HG02588 (cell line): ENCODE measurements around the gene OR2H1.

Experiments used
- ATAC-seq: cut with Tn5 transposase; IDR thresholded peaks from one replicate; pipeline ENCODE4 v1.9.1; 2021; ENCODE audit warnings: mild to moderate bottlenecking, moderate library complexity; ENCODE audit not compliant: unreplicated experiment

The OR2H1 gene

DNA sequence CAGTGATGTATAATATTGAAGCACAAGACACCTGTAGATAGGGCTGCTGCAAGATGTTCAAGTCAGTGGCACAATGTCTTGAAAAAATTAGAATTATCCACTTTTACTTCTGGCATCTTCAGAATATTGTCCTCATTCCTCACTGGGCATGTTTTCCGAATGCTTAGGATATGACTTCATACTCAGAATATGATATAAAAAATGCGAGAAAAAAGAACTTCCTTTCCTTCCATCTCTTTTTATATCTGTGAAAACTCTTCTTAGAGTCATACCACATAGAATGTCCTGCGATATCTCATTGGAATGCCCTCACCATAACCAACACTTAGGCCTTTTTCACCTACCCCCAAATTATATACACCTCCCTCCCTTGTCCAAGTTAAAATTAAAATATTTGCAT is 26.2 kb downstream of the OR2H1 start:
- ATAC-seq, result no peak

DNA sequence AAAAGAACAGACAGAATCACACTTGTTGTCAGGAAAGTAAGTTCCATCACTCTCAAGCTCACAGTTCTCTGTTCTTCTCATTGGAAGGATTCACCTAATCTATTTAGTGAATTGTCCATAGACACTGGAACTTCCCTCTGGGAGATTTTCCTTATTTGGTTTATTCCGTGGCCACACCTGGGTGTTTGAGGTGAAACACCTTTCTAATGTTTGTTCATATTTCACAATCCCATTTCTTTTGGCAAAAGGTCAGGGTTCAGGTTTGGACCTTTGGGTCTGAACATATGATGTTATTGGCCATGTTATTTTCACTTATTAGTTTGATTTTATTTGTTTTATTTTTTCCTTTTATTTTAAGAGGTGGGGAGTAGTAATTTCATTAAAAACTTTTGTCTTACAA is 26.8 kb downstream of the OR2H1 start:
- no peak for ATAC-seq

DNA sequence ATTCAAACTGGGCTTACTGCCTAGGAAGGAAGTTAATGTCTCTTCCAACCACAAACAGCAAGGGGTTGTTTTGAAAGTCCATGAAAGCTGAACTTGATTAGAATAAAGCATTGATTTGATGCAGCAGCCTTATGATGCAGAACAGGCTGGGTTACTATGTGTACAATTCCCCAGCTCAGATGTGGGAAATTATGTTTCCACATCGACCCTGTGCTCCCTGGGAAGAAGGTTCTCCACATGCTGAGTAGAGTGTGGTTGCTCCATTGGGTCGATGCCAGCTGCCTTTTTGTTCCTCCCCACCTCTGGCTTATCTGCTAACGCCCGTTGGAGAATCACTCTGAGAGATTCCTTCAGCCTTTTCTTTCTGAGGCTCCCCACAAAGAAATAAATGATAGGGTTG is 29.6 kb downstream of the OR2H1 start:
- ATAC-seq, result no peak

DNA sequence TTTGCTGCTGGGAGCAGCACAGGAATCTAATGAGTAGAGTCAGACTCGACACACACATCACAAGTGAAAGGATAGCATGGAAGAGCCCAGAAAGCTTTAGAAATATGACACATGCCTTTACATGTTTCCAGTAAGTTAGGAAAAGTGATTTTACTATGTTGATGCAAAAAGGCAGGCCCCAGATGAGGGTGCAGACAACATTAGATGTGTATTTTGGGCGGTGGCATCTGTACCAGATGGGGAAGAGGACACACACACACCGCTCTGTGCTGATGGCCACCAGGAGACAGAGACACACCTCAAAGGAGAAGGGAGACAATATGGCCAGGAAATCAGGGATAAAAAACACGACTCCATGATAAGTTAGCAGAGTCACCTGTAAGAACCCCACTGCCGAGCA is 30.2 kb downstream of the OR2H1 start:
- no peak for ATAC-seq

DNA sequence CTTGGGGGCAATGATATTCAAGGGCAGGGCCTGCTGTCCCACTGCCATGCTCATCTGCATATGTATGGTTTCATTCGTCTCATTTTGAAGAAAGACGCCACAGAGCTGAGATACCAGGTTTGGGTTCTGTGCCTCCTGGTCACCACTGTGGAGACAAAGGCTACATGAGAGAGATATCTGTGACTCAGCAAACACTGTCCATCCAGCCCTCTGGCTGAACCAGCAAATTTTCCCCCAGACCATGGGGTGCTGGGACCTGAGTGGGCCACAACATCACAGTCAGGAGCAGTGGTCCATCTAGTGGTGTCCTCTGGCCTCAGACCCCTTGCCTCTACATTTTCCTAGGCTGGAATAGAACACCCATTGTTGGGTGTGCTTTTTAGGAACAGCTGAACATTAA is 30.7 kb downstream of the OR2H1 start, which contains the start of gene MAS1L:
Gene MAS1L (minus strand): TSS at position 297 of the 400 bp plus-strand sequence. CDS start 54 bp downstream, at position 243.
- no peak for ATAC-seq

DNA sequence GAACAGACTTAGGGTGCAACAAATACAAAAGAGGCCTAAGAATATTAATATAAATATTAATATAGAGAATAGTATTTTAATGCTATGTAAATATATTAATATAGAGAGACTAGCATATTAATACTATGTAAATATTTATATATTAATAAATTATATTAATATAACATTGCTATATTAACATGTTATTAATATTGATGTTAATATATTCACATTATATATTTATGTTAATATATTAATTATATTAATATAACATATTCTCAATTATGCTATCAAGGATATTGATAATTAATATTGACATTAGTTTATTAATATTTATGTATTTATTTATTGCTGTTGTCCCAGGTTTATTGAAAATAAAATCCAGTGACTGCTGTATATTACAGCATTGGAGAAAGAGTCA is 31.9 kb downstream of the OR2H1 start:
- ATAC-seq, result no peak

DNA sequence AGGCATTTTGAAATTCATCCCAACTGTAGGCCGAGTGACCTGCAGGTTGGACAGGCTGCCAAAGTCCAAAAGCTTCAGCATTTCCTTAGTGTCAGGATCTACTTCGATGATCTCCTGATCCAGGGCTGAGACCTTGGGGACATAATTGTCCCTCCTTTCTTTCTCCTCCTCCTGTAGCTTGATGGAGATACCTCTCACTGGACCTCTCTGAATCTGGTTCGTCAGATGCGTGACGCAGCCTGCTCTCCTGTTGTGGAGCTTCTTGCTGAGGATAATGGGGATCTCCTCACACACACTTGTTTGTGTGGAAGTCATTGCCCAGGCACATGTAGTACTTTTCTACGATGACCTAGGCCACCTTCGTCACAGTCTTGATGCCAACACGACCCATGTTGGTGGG is 32.3 kb downstream of the OR2H1 start:
- ATAC-seq, result no peak

DNA sequence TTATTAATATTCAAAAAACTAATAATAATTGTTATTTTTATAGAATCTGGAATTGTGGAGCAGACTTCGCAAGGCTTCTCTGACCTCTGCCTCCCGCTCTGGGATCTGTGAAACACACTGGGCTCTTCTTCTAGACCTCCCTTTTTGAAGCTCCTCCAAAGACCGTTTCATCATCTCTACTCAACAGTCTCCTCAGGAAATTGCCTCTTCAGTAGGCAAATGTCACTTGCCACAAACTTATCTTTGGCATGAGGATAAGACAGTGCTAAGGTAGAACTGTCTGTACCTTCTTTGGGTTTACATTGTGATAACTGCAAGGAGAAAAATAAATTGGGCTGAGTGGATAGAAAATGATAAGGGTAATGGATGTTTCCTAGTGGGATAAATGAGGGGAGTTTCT is 33.1 kb downstream of the OR2H1 start:
- ATAC-seq, result no peak

DNA sequence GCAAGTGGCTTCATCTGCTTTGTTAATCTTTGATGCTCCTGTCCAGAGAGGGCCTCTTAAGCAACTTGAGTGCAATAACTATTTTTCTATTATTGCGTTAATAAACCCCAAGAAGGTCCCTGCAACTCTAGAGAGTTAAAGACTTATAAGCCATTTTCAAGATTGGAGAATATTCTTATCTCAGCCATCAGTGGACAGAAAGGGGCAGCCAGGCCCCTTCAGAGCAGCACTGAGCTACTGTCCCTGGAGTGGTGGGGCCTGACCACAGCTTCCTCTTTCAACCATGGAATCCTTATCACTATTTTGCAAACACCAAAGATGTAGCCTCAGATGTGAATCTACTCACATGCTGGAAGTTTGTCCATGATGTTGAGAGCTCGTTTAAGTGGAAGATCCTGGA is 33.6 kb downstream of the OR2H1 start:
- no peak for ATAC-seq

DNA sequence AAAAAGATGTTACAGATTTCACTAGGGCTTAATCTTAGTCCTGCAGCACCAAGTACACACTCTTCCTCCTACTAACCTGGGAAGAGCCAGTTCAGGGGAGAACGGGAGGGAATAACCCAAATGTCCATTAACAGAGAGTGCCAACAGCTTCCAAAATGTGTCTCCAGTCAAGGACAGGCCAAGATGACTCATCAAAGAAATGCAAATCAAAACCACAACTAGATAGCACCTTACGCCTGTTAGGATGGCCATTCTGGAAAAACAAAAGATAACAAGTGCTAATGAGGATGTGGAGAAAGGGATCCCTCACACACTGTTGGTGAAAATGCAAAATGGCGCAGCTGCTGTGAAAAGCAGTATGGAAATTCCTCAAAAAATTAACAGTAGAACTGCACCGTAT is 34.6 kb downstream of the OR2H1 start:
- ATAC-seq, result no peak

DNA sequence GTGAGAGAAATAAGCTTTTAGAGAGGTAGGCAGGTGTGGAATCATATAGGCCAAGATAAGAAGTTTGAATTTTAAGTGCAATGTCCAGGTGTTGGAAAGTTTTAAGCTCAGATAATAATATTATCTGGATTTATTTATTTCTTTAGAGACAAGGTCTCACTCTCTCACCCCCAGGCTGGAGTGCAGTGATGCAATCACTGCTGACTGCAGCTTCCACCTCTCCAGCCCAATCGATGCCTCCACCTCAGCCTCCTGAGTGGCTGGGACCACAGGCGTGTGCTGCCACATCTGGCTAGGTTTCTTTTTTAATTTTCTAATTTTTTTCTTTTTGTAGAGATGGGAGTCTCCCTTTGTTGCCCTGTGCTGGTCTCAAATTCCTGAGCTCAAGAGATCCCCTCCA is 36.3 kb downstream of the OR2H1 start:
- ATAC-seq, result no peak

DNA sequence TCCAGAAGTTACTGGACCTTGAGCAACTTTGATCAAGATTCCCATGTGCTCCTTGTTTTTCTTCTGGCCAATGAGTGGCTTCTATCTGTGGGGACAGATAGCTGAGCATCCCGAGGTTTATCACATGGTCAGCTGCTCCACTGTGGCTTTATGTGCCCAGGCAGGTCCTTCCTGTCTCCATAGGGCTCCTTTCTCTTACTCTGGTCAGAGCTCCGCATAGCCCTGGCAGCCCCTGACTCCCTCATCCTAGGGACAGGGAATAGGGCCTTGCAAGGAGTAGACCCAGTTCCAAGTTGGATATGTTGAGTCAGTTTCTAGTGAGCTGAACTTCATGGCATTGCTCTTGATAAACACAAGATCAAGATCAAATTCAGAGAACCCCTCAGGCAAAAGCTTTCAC is 37.2 kb downstream of the OR2H1 start:
- no peak for ATAC-seq

DNA sequence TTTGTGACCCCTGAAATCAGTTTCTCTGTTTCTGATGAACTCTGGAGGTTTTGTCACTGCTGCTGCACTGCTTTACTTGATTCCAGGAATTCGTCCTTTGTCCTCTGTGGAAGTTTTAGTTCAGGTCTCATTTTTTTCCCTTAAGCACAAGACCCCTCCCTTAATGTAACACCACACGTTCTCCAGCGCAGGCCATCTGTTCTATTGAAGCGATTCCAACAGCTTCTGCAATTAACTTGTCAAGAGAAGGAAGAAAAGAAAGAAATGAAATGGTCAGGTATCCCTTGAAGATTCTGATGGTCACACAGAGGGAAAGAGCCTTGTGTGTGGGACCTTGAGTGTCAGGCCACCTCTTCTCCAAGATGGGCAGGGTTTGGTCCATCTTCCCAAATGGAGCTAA is 38.6 kb downstream of the OR2H1 start:
- ATAC-seq, result no peak

DNA sequence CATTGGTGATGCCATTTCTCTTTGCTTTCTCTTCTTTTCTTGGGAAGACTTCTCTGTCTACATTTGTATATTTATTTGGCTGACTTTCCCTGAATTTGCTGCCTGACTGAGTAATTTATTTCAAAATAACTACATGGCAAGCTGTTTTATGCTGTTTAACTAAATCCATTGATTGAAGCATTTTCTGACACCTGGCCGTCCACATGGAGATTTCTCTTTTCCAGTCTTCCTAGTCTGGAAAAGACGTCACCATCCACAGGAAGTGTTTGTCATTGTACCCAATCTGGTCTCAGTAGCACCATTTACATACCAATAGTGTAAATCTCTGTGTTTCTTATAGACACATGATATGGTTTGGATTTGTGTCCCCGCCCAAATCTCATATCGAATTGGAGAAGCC is 40.0 kb downstream of the OR2H1 start:
- ATAC-seq, result no peak

DNA sequence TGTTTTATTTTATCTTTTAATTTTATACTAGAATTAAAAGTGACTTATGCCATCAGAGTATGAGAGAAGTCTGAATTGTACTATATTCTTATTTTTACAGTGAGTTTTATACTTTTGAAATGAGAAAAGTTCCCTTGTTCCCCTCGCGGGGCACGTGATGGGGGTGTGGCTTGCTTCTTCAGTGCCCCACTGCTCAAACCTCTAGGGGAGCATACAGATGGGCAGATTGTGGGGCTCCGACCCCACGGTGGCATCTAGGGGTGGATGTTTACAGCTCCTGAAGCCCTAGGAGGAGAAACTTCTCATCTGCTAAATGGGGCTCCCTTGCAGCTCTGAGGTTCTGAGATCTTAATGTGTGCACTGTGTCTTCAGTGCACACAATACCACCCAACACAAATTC is 42.7 kb downstream of the OR2H1 start:
- no peak for ATAC-seq

DNA sequence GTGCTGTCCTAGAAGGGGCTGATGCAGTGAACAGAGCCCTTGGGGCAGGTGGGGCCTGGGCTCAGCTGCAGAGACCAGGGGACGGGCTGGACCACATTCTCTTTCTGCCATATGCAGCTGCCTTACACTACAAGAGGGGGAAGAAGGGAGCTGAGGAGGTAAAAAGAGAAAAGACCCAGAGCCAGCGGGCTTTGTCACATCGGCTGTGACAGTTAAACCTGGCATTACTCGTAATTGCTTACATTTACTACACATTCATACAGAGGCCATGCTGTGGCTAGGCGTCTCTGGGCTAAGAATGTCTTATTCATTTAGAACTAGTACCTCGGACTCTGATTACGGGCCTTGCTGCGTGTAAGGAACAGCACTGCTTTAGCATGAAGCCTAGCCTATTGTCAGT is 43.6 kb downstream of the OR2H1 start:
- ATAC-seq, result no peak

DNA sequence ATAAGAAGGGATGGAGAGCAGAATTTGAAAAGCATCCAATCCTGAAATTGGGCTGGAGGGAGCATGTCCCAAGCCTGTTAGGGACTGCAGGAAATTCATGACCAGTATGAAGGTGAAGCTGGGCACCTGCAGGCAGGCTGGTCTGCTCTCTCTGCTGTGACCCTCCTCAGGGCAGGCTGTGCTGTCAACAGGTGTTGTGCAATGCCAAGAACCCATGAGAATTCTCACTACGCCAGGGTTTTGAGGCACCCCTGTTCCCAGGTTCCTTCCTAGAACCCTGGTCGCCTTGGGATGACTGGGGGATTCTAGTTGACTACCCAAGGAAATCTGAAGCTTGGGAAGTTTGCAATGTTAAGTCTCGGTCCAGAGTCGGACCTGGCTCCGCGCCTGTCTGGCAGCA is 44.2 kb downstream of the OR2H1 start:
- ATAC-seq, result no peak

DNA sequence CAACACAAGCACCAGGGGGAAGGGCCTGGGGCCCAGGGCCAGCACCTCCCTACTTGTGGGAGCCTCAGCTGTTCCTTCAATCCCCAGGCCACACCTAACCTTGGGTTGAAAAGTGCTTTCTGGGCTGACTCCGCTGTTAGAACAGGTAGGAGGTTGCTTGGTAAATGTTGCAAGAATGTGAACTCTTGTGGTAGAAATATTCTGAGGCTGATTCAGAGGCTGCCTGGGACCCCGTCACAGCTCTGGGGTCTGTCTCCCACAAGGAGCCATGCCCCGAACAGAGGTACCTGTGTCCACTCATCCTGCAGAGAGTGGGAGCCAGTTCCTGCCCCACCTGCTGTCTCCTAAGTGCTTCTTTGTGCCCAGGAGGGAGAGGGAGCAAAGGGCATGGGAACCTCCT is 45.2 kb downstream of the OR2H1 start:
- ATAC-seq, result no peak

DNA sequence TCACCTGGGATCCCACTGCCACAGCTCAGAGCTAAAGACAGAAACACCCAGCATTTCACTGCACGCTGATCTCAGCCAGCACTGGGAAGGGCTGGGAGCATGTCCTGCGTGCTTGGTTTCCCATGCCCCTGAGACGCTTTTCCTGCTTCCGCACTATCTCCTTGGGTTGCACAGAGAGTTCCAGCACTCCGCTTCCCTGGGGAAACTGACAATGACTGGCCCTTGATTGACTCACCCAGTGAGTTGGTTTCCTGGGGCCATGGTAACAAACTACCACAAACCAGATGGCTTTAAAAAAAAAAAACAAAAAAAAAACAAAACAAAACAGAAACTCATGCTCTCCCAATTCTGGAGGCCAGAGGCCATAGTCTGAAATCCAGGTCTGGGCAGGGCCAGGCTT is 45.6 kb downstream of the OR2H1 start:
- ATAC-seq, result no peak

DNA sequence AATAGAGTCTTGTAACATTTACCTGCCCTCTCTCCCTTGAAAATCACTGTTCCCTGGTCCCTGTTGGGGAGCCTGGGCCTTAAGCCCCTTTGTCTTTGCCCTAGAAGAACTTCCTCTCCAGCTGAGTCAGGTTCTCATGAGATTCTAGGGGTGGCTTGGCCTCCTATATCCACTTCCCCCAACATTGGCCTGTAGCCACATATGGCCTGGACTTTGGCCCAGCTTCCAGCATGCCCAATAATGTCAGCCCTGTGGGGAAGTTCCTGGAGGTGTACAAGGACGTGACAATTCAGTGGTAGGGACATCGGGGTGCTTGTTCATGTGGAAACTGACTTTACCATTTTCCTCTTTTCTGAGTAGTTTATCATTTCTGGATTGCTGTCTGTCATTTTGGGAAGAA is 48.0 kb downstream of the OR2H1 start:
- ATAC-seq, result no peak

DNA sequence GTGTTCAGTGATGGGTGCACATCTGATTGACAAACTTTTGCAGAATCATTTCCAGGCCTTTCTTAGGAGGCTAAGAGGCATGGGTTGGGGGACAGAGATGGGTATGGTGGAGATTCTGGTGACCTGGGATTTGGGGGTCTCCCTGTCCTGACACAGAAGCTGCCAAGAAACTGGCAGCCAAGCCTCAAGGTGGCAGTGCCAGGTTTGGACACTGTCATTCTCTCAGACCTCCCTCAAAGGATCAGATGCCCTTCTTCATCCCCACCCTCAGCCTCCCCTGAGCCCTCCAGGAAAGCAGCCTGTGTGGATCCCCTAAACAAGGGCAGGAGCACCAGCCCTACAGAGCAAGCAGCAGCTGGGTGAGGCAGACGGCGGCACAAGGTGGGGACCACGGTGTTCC is 48.9 kb downstream of the OR2H1 start:
- ATAC-seq, result no peak

DNA sequence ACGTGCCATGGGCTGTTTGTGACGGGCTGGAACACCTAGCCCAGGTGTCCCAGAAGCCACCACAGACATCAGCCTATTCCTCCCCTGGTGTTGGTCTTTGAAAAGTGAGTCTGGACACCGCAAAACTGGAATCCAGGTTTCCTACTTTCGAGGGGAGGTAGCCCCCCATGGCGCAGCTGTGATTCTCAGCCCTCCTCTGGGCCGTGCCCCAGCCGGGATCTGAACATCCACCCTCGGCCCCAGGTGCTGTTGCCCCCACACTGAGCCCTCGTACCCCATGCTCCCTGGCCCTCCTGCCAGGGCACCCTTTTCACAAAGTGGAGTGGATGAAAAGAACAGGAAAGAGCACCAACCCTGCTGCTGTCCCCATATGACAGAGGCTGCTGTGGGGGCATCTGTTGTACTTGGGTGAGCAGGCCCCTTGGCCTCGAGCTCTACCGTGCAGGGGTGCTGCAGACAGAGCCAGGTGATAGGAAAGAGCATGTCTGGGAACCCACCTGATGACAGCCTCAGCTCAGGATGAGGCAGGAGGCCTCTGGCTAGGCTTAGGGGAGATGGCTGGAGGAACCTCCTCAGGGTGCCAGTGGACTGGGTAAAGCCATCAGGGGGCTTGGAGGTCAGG is 49.6 kb downstream of the OR2H1 start:
- no peak for ATAC-seq

DNA sequence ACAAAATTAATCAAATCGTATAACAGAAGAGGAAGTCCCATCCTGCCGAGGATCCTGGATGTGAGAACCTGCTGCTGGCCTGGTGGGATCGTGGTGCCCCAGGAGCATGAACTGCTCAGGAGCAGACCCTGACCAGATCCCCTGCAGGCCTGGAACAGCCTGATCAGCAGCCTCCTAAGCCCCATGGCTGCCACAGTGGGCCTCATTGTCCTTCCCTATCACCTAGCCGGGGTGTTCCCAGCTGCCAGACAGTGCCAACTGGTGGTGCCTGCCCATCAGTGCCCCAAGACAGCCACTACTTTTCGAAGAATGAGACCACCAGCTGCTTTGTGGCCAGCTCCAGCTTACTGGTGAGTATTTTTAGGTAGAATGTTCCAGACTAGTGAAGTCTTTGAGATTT is 50.4 kb downstream of the OR2H1 start:
- ATAC-seq, result no peak

DNA sequence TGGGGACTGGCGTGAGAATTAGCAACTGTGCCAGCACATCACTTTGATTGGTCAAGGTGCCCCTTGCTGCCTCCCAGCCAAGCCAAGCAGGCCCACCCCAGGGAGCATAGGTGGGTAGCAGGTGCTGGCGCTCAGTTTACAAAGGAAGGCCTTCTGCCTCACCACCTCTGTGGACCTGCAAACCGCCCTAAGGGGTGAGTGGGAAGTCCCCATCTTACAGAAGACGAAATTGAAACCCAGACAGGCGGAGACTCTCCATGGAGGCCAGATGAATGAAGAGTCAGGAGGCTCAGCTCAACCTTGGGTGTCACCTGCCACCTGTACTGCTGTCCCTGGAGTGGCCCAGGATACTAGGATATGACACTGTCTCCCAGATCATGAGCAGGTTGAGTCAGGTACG is 52.3 kb downstream of the OR2H1 start:
- peak; percentile 81 for ATAC-seq
